ENCODE measurements around the gene PHKB. TPM values are rescaled to one million over a fixed set of nuclear protein-coding genes. Genes with fewer than 3 reads are reported as not detected.

PHKB gene
- total RNA-seq, 1 donor from 2014 or later, result 72.1 TPM

GRCh38 chr16:47731252-47731651, 270.1 kb downstream of the PHKB start:
- no peak for DNase-seq
- no peak for ATAC-seq (ENCODE audit: poor library complexity)
- intact Hi-C loops (cut with DNase I), result no loop called here

- intact Hi-C loops (cut with DNase I), result no loop called here
- DNase-seq (no peak), ATAC-seq (ENCODE audit: poor library complexity) (no peak)
These were observed 271.0 kb downstream of the PHKB start for GRCh38 chr16:47732122-47732521.

DNA sequence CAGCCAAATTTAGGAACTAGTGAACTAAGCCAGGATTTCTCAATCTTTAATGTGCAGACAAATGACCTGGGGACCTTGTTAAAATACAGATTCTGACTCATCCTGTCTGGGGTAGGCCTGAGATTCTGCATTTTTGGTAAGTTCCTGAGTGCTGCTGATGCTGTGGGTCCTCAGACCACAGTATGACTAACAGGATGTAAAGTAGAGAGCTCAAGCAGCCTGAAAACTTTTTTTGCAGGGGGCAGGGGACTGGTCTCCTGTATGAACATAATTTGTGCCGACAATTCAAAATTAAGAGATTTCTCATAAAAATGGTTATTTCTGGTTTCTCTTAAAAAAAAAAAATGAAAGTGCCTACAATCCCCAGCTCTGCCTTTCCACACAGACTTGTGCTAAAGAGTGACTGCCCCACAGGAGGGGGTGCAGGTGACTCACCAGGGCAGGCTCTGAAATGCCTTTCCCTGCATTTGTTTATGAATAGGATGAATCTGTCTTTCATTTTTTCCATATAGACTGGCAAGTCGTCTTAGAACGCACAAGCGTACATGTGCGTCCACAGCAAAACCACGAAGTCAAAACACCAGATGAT, 271.5 kb downstream of the PHKB start:
- DNase-seq (no peak), ATAC-seq (ENCODE audit: poor library complexity) (no peak)
- intact Hi-C loops (cut with DNase I), result no loop called here

DNA sequence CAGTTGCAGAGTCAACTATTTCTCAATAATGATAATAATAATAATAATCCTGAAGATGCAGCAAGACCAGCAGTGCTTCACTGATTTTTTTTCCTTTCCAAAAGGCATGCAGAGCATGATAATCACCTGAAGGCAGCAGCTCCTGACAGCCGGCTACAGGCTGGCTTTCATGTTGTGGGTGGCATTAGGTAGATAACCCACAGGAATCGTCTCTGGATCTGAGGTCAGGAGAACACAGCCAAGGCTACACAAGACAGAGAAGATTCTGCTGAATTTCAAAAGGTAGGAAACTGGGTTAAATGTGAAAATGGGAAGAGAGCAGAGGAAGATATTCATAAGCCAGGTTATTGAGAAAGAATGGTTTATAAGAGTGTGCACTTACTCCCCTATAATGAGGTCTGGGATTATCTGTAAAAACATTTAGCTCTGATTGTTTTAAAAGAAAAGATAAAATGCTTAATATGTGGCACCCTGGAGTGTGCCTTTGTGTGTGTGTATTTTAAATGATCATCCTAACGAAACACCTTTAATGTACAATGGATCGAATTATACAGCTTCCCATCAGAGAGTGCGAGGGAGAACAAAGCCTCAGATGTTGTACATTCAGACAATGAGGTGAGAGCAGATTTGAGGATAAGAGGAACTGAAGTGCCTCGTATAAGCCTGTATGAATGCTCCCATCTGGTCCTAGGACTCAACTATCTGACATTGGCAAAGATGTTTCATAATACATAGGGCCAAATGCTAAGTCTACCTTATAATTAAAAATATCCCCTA, 273.1 kb downstream of the PHKB start:
- ATAC-seq (ENCODE audit: poor library complexity) (no peak), DNase-seq (no peak)
- intact Hi-C loops (cut with DNase I), result no loop called here

- intact Hi-C loops (cut with DNase I), result no loop called here
- ATAC-seq (ENCODE audit: poor library complexity) (no peak), DNase-seq (no peak)
These were observed 274.0 kb downstream of the PHKB start for GRCh38 chr16:47734987-47735594.

- no peak for ATAC-seq (ENCODE audit: poor library complexity)
- DNase-seq, result no peak
- intact Hi-C loops (cut with DNase I), result no loop called here
These were observed 289.2 kb downstream of the PHKB start for GRCh38 chr16:47750371-47750770.

Other genes starting within 250 kb of the PHKB start
- gene ITFG1, start 268 bp upstream of the PHKB start, total RNA-seq, result 54.1 TPM